ENCODE measurements around the gene KRTAP3-2. TPM values are rescaled to one million over a fixed set of nuclear protein-coding genes. Genes with fewer than 3 reads are reported as not detected.

The KRTAP3-2 gene
- total RNA-seq, 1 experiment from 2014 or later = not detected

DNA sequence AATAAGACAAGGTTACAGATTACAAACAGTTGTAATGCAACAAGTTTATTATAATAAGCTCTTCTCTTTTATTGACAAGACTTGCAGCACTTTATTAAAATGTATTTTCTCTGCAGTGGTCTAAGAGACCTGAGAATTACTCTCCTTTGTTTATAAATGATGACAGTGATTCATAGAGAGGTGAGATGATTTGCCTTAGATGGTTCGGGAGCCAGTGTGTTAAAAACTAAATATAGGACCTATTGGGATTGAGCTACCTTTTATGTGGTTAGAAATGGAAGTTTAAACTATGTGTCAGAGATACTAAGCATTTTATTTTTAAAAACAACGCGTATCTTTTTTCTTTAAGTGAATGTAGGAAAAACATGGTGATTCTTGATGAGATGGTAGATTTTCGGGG is 2.9 kb downstream of the KRTAP3-2 start:
- DNase-seq (ENCODE audit: low read depth, low spot score) (no peak), ATAC-seq (no peak)
- intact Hi-C loops (cut with micrococcal nuclease; ENCODE audit: unreplicated experiment) = no loop called here
- Histone ChIP-seq H3K4me3 (ENCODE audit: low read depth in 2 of 2, low read length in 2 of 2) (no peak overlapping the region), H3K27ac (ENCODE audit: low read length) (no peak overlapping the region), H3K36me3 (ENCODE audit: control insufficient read depth, insufficient read depth, low read length) (no peaks in the 10 kb centered on the region), H3K9me3 (ENCODE audit: control insufficient read depth, insufficient read depth, low read depth, low read length) (no peaks in the 10 kb centered on the region), H3K27me3 (ENCODE audit: control insufficient read depth, insufficient read depth, low read length) (peaks cover 21% of the 10 kb centered on the region), H3K4me1 (ENCODE audit: control insufficient read depth, insufficient read depth, low read length) (no peaks in the 10 kb centered on the region)
- no TSS peak for BruUV-seq (replicated peaks)
- no peak for TF ChIP-seq TCF7L2 (IDR thresholded peaks at IDR 0.05; ENCODE audit: low read depth, low read length)
- TF ChIP-seq, protein P1, sequence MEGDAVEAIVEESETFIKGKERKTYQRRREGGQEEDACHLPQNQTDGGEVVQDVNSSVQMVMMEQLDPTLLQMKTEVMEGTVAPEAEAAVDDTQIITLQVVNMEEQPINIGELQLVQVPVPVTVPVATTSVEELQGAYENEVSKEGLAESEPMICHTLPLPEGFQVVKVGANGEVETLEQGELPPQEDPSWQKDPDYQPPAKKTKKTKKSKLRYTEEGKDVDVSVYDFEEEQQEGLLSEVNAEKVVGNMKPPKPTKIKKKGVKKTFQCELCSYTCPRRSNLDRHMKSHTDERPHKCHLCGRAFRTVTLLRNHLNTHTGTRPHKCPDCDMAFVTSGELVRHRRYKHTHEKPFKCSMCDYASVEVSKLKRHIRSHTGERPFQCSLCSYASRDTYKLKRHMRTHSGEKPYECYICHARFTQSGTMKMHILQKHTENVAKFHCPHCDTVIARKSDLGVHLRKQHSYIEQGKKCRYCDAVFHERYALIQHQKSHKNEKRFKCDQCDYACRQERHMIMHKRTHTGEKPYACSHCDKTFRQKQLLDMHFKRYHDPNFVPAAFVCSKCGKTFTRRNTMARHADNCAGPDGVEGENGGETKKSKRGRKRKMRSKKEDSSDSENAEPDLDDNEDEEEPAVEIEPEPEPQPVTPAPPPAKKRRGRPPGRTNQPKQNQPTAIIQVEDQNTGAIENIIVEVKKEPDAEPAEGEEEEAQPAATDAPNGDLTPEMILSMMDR (IDR thresholded peaks at IDR 0.05) = no peak
- no peak for TF ChIP-seq POLR2AphosphoS5 (IDR thresholded peaks at IDR 0.05; ENCODE audit: low read depth, low read length)
- no peak for TF ChIP-seq SIN3A (IDR thresholded peaks at IDR 0.05; ENCODE audit: borderline replicate concordance, insufficient read depth, low read depth, low read length)
- in situ Hi-C loops (cut with HindIII; ENCODE audit: low pct_unique_long_range_greater_than_20kb, low sequenced_read_pairs) = no loop called here
- ChIA-PET POLR2A (no interaction called here), CTCF (interaction anchor here (0.6 kb wide), 1 partner anchor 149 kb away, joined by 12 read pairs; no protein-coding TSS in a partner anchor)

DNA sequence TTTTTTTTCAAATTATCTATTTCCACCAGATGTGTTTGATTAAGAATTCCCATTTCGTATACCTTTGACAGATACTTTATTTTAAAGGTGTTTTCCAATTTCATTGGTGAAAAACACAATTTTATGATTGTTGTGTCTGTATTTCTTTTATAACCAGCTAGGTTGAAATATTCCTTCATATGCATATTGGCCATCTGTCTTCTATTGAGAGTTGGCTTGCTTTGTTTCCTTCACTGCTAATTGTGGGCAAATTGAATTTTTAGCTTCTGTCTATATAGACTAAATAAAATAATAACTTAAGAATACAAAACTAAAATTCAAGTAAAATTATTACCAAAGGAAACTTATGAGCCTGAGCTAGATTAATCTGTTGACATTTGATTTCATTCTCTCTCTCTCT is 4.6 kb downstream of the KRTAP3-2 start:
- ChIA-PET CTCF (no interaction called here), POLR2A (interaction anchor here (0.6 kb wide), 1 partner anchor 156 kb away, joined by 3 read pairs; no protein-coding TSS in a partner anchor)
- BruUV-seq (replicated peaks) = no TSS peak

More for the DNA sequence above, 4.6 kb downstream of the KRTAP3-2 start:
- in situ Hi-C loops (cut with HindIII; ENCODE audit: low pct_unique_long_range_greater_than_20kb, low sequenced_read_pairs) = no loop called here
- peaks cover 18% of the 10 kb centered on the region for H3K27me3 ChIP-seq (ENCODE audit: control insufficient read depth, insufficient read depth, low read length)
- no peaks in the 10 kb centered on the region for H3K36me3 ChIP-seq (ENCODE audit: control insufficient read depth, insufficient read depth, low read length)
- H3K27ac ChIP-seq (ENCODE audit: low read length) = no peak overlapping the region
- TF ChIP-seq SIN3A (IDR thresholded peaks at IDR 0.05; ENCODE audit: borderline replicate concordance, insufficient read depth, low read depth, low read length) (no peak), POLR2AphosphoS5 (IDR thresholded peaks at IDR 0.05; ENCODE audit: low read depth, low read length) (no peak), TCF7L2 (IDR thresholded peaks at IDR 0.05; ENCODE audit: low read depth, low read length) (no peak)
- TF ChIP-seq, protein P1 (IDR thresholded peaks at IDR 0.05) = no peak
- TF ChIP-seq, protein P2, sequence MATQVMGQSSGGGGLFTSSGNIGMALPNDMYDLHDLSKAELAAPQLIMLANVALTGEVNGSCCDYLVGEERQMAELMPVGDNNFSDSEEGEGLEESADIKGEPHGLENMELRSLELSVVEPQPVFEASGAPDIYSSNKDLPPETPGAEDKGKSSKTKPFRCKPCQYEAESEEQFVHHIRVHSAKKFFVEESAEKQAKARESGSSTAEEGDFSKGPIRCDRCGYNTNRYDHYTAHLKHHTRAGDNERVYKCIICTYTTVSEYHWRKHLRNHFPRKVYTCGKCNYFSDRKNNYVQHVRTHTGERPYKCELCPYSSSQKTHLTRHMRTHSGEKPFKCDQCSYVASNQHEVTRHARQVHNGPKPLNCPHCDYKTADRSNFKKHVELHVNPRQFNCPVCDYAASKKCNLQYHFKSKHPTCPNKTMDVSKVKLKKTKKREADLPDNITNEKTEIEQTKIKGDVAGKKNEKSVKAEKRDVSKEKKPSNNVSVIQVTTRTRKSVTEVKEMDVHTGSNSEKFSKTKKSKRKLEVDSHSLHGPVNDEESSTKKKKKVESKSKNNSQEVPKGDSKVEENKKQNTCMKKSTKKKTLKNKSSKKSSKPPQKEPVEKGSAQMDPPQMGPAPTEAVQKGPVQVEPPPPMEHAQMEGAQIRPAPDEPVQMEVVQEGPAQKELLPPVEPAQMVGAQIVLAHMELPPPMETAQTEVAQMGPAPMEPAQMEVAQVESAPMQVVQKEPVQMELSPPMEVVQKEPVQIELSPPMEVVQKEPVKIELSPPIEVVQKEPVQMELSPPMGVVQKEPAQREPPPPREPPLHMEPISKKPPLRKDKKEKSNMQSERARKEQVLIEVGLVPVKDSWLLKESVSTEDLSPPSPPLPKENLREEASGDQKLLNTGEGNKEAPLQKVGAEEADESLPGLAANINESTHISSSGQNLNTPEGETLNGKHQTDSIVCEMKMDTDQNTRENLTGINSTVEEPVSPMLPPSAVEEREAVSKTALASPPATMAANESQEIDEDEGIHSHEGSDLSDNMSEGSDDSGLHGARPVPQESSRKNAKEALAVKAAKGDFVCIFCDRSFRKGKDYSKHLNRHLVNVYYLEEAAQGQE (IDR thresholded peaks at IDR 0.05; ENCODE audit: insufficient read depth in 1 of 2, low read depth in 2 of 2, low read length in 1 of 2) = no peak
- intact Hi-C loops (cut with micrococcal nuclease; ENCODE audit: unreplicated experiment) = no loop called here
- H3K4me3 ChIP-seq (ENCODE audit: low read depth in 2 of 2, low read length in 2 of 2) = no peak overlapping the region
- DNase-seq (ENCODE audit: low read depth, low spot score) (no peak), ATAC-seq (no peak)
- no peaks in the 10 kb centered on the region for H3K9me3 ChIP-seq (ENCODE audit: control insufficient read depth, insufficient read depth, low read depth, low read length)
- H3K4me1 ChIP-seq (ENCODE audit: control insufficient read depth, insufficient read depth, low read length) = no peaks in the 10 kb centered on the region
